ENCODE measurements around the gene PRKAB1.

DNA sequence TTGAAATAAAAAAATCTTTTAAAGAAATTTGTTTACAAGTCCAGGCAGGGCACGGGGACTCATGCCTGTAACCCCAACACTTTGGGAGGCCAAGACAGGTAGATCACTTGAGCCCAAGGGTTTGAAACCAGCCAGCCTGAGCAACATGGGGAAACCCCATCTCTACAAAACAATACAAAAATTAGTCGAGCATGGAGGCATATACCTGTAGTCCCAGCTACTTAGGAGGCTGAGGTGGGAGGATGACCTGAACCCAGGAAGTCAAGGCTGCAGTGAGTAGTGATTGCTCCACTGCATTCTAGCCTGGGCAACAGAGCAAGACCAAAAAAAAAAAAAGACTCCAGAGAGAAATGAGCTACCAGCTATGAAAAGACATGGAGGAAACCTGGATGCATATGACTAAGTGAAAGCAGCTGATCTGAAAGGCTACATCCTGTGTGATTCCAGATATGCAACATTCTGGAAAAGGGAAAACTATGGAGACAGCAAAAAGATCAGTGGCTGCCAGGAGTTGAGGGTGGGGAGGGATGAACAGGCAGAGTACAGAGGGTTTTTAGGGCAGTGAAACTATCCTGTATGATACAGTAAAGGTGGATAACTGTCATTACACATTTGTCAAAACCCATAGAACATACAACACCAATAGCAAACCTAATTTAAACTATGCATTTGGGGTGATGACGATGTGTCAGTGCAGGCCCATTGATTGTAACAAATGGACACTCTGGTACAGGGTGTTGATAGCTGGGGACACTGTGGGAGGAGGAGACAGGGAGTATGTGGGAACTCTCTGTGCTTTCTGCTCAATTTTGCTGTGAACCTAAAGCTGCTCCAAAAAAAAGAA lies 59.9 kb downstream of the PRKAB1 start:
- no peak for TF ChIP-seq EZH2 (IDR thresholded peaks at IDR 0.05; ENCODE audit: borderline replicate concordance, low read depth, low read length, poor library complexity, severe bottlenecking)
- TF ChIP-seq, protein P1, sequence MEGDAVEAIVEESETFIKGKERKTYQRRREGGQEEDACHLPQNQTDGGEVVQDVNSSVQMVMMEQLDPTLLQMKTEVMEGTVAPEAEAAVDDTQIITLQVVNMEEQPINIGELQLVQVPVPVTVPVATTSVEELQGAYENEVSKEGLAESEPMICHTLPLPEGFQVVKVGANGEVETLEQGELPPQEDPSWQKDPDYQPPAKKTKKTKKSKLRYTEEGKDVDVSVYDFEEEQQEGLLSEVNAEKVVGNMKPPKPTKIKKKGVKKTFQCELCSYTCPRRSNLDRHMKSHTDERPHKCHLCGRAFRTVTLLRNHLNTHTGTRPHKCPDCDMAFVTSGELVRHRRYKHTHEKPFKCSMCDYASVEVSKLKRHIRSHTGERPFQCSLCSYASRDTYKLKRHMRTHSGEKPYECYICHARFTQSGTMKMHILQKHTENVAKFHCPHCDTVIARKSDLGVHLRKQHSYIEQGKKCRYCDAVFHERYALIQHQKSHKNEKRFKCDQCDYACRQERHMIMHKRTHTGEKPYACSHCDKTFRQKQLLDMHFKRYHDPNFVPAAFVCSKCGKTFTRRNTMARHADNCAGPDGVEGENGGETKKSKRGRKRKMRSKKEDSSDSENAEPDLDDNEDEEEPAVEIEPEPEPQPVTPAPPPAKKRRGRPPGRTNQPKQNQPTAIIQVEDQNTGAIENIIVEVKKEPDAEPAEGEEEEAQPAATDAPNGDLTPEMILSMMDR (conservative IDR thresholded peaks at IDR 0.05; ENCODE audit: low read depth, low read length) = no peak
